ENCODE data around the gene ILRUN.

GRCh38 chr6:34742094-34742493 is 45.5 kb upstream of the ILRUN start:
- TF ChIP-seq, protein P1, sequence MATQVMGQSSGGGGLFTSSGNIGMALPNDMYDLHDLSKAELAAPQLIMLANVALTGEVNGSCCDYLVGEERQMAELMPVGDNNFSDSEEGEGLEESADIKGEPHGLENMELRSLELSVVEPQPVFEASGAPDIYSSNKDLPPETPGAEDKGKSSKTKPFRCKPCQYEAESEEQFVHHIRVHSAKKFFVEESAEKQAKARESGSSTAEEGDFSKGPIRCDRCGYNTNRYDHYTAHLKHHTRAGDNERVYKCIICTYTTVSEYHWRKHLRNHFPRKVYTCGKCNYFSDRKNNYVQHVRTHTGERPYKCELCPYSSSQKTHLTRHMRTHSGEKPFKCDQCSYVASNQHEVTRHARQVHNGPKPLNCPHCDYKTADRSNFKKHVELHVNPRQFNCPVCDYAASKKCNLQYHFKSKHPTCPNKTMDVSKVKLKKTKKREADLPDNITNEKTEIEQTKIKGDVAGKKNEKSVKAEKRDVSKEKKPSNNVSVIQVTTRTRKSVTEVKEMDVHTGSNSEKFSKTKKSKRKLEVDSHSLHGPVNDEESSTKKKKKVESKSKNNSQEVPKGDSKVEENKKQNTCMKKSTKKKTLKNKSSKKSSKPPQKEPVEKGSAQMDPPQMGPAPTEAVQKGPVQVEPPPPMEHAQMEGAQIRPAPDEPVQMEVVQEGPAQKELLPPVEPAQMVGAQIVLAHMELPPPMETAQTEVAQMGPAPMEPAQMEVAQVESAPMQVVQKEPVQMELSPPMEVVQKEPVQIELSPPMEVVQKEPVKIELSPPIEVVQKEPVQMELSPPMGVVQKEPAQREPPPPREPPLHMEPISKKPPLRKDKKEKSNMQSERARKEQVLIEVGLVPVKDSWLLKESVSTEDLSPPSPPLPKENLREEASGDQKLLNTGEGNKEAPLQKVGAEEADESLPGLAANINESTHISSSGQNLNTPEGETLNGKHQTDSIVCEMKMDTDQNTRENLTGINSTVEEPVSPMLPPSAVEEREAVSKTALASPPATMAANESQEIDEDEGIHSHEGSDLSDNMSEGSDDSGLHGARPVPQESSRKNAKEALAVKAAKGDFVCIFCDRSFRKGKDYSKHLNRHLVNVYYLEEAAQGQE (IDR thresholded peaks at IDR 0.05; ENCODE audit: insufficient replicate concordance, low read depth), result no peak
- TF ChIP-seq, protein P2, sequence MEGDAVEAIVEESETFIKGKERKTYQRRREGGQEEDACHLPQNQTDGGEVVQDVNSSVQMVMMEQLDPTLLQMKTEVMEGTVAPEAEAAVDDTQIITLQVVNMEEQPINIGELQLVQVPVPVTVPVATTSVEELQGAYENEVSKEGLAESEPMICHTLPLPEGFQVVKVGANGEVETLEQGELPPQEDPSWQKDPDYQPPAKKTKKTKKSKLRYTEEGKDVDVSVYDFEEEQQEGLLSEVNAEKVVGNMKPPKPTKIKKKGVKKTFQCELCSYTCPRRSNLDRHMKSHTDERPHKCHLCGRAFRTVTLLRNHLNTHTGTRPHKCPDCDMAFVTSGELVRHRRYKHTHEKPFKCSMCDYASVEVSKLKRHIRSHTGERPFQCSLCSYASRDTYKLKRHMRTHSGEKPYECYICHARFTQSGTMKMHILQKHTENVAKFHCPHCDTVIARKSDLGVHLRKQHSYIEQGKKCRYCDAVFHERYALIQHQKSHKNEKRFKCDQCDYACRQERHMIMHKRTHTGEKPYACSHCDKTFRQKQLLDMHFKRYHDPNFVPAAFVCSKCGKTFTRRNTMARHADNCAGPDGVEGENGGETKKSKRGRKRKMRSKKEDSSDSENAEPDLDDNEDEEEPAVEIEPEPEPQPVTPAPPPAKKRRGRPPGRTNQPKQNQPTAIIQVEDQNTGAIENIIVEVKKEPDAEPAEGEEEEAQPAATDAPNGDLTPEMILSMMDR (IDR thresholded peaks at IDR 0.05; ENCODE audit: insufficient read depth, low read length), result no peak
- TF ChIP-seq POLR2AphosphoS5 (IDR thresholded peaks at IDR 0.05; ENCODE audit: low read depth), result no peak
